ENCODE measurements around the gene APH1A. TPM values are rescaled to one million over a fixed set of nuclear protein-coding genes. Genes with fewer than 3 reads are reported as not detected.

The APH1A gene
- total and polyA plus RNA-seq, 9 of the 15 experiments (the other 6 are each of a cell fraction or from before 2014, with no cell fraction given) = 5.6 to 123 (median 77.0) TPM

- FAIRE-seq (no peak), DNase-seq (ENCODE audit: extremely low read depth in 1 of 4, low spot score in 3 of 4) (peak in 2 of 4 experiments; percentile 36 to 52), ATAC-seq (peak; percentile 60)
- POLR2A ChIA-PET = interaction anchor here (1.0 kb wide), 1 partner anchor 10 kb away, joined by 3 read pairs; the partner anchor contains the start of gene C1orf54
- Histone ChIP-seq H3K9ac (ENCODE audit: insufficient read depth in 1 of 2, low read depth in 2 of 2, low read length in 2 of 2) (no peak within 1 kb of the TSS; a peak in 2 of 4 replicates), H2AFZ (ENCODE audit: low read depth, low read length) (peak within 1 kb of the TSS; percentile 88), H3K4me2 (ENCODE audit: insufficient read depth, low read length) (peak within 1 kb of the TSS; percentile 29; the same call in 1 of the 2 replicates), H3K4me1 (replicated peaks in 1 of 2; ENCODE audit: control insufficient read depth in 2 of 2, insufficient read depth in 2 of 2, low read length in 2 of 2) (peaks cover 0 to 14% of the 10 kb centered on the region in 2 experiments; a peak in 3 of 5 replicates), H4K20me1 (replicated peaks; ENCODE audit: control insufficient read depth, insufficient read depth, low read length) (no peaks in the 10 kb centered on the region), H3K27me3 (ENCODE audit: control insufficient read depth in 2 of 2, insufficient read depth in 2 of 2, low read length in 2 of 2) (no peaks in the 10 kb centered on the region), H3K4me3 (no peak within 1 kb of the TSS), H3K36me3 (ENCODE audit: control insufficient read depth, insufficient read depth, low read length) (no peaks in the 10 kb centered on the region), H3K79me2 (ENCODE audit: control insufficient read depth, insufficient read depth, low read length) (no peaks in the 10 kb centered on the region), H3K27ac (ENCODE audit: extremely low read depth, low read depth, low read length) (peak within 1 kb of the TSS; percentile 39; the same call in 2 of the 3 replicates), H3K9me1 (ENCODE audit: control insufficient read depth, insufficient read depth, low read length) (no peaks in the 10 kb centered on the region), H3K9me3 (replicated peaks; ENCODE audit: control insufficient read depth, insufficient read depth, low read depth, low read length) (no peaks in the 10 kb centered on the region)
- CTCF ChIA-PET (ENCODE audit: low intra/inter-chr PET ratio) = interaction anchor here (0.6 to 4.0 kb wide), 2 partner anchors 26 to 34 kb away, joined by 4 to 43 read pairs; no protein-coding TSS in a partner anchor
- 72% methylated on average over 34 of the region's 46 CpGs for WGBS (ENCODE audit: insufficient coverage, low coverage, missing lambda C conversion rate)
- BruUV-seq (replicated peaks) = no TSS peak
- intact Hi-C loops (cut with micrococcal nuclease) = loop anchor here (1.0 kb wide), 1 partner anchor 27 kb away; no protein-coding TSS in a partner anchor
- in situ Hi-C loops (cut with MboI) = no loop called here
- TF ChIP-seq IRF2 (CRISPR knock-in tag; IDR thresholded peaks at IDR 0.05) (no peak), CREB3L1 (IDR thresholded peaks at IDR 0.05; ENCODE audit: borderline replicate concordance, low read depth) (no peak), TEAD4 (IDR thresholded peaks at IDR 0.05; ENCODE audit: low read length) (no peak), TEAD4 (CRISPR knock-in tag; IDR thresholded peaks at IDR 0.05; ENCODE audit: borderline replicate concordance) (no peak)
- TF ChIP-seq, protein P1, sequence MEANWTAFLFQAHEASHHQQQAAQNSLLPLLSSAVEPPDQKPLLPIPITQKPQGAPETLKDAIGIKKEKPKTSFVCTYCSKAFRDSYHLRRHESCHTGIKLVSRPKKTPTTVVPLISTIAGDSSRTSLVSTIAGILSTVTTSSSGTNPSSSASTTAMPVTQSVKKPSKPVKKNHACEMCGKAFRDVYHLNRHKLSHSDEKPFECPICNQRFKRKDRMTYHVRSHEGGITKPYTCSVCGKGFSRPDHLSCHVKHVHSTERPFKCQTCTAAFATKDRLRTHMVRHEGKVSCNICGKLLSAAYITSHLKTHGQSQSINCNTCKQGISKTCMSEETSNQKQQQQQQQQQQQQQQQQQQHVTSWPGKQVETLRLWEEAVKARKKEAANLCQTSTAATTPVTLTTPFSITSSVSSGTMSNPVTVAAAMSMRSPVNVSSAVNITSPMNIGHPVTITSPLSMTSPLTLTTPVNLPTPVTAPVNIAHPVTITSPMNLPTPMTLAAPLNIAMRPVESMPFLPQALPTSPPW (CRISPR knock-in tag; IDR thresholded peaks at IDR 0.05) = 0 out of 2 replicates have a peak, but pooled peaks have one; percentile 21
These were observed 13.1 kb upstream of the APH1A start, which contains the start of gene CIART for GRCh38 chr1:150281758-150282557. TSS of gene CIART (plus strand) at chr1:150282554. CDS start at chr1:150283268, 714 bp downstream.

All from K562 (cell line).